Fibroblast of lung (primary cell): ENCODE results near the gene PIP5KL1. TPM values are rescaled to one million over a fixed set of nuclear protein-coding genes. Genes with fewer than 3 reads are reported as not detected.
A peak's percentile ranks its signal among the peaks of the same experiment; 100 is the strongest.

Experiments used
- DNase-seq, 2 donors: peaks; one replicate each; pipeline versions ENCODE4 v3.0.0 to v3.0.0-alpha.2; 2010; ENCODE audit warnings: low read depth in 2 of 2
- H2AFZ ChIP-seq: 2 replicates; pipeline ENCODE4 v1.5.1; 2012; ENCODE audit warnings: low read length, control low read depth, inconsistent platforms
- H3K27ac ChIP-seq: 2 replicates; pipeline ENCODE4 v1.5.1; 2011; ENCODE audit warnings: low read length, control low read depth; ENCODE audit not compliant: insufficient read depth
- H3K27me3 ChIP-seq: 2 replicates; pipeline ENCODE4 v1.5.1; 2011; ENCODE audit warnings: mild to moderate bottlenecking, low read length; ENCODE audit not compliant: control insufficient read depth, insufficient read depth
- H3K36me3 ChIP-seq: 2 replicates; pipeline ENCODE4 v1.5.1; 2011; ENCODE audit warnings: low read length; ENCODE audit not compliant: control insufficient read depth, insufficient read depth
- H3K4me1 ChIP-seq: 2 replicates; pipeline ENCODE4 v1.5.1; 2011; ENCODE audit warnings: low read length; ENCODE audit not compliant: control insufficient read depth, insufficient read depth; ENCODE audit errors: extremely low read depth
- H3K4me2 ChIP-seq: 2 replicates; pipeline ENCODE4 v1.5.1; 2011; ENCODE audit warnings: low read length, control low read depth; ENCODE audit not compliant: insufficient read depth; ENCODE audit errors: extremely low read depth
- H3K4me3 ChIP-seq, 4 experiments: fragments of 200-600 bp in 1 of 4; sonication (generic) in 1 of 4; replicated peaks in 1 of 4; 2 replicates each; pipeline ENCODE4 v1.5.1; 2011 to 2016; ENCODE audit warnings: low read length in 4 of 4, low read depth in 3 of 4, mild to moderate bottlenecking in 3 of 4, control low read depth in 2 of 4, inconsistent platforms in 1 of 4, mixed read lengths in 1 of 4; ENCODE audit not compliant: insufficient read depth in 1 of 4; ENCODE audit errors: control extremely low read depth in 1 of 4
- H3K79me2 ChIP-seq: 2 replicates; pipeline ENCODE4 v1.5.1; 2012; ENCODE audit warnings: mild to moderate bottlenecking, low read length, inconsistent platforms; ENCODE audit not compliant: control insufficient read depth, insufficient read depth
- H3K9ac ChIP-seq: 2 replicates; pipeline ENCODE4 v1.5.1; 2011; ENCODE audit warnings: mild to moderate bottlenecking, low read length, control low read depth; ENCODE audit not compliant: insufficient read depth
- H3K9me3 ChIP-seq: 2 replicates; pipeline ENCODE4 v1.5.1; 2012; ENCODE audit warnings: low read depth, low read length; ENCODE audit not compliant: control insufficient read depth, insufficient read depth
- H4K20me1 ChIP-seq: 2 replicates; pipeline ENCODE4 v1.5.1; 2011; ENCODE audit warnings: low read length; ENCODE audit not compliant: control insufficient read depth, insufficient read depth; ENCODE audit errors: extremely low read depth
- EZH2 ChIP-seq: IDR thresholded peaks from 2 replicates; pipeline ENCODE4 v1.5.1; 2012; ENCODE audit warnings: low read length, control low read depth, mild to moderate bottlenecking; ENCODE audit errors: missing control alignments
- polyA plus RNA-seq, 2 donors: library from polyadenylated mRNA; depleted of rRNA in 1 of 2; stranded (reverse) in 1 of 2; unstranded in 1 of 2; fragments of >200 nt; gene quantifications; 2 replicates each; pipeline ENCODE4 v1.2.1, GENCODE V29; 2011 to 2012; ENCODE audit warnings: missing spikeins in 1 of 2
- total RNA-seq: library from RNA; depleted of rRNA; stranded (reverse); fragments of >200 nt; gene quantifications from 2 replicates; pipeline ENCODE4 v1.2.1, GENCODE V29; 2014
- TF ChIP-seq, protein P1 (sequence below), 2 donors: IDR thresholded peaks in 1 of 2; conservative IDR thresholded peaks in 1 of 2; 1 replicate in 1 of 2; 2 replicates in 1 of 2; pipeline ENCODE4 v1.5.1; 2011 to 2012; ENCODE audit warnings: low read length in 2 of 2, control low read depth in 1 of 2, inconsistent platforms in 1 of 2, low read depth in 1 of 2, mild to moderate bottlenecking in 1 of 2

PIP5KL1 gene
- total and polyA plus RNA-seq, 2 donors (not counting 1 experiment from before 2014, with no cell fraction given): 1.9 to 2.5 TPM

- Histone ChIP-seq H4K20me1 (no peaks in the 10 kb centered on the region), H2AFZ (peak overlapping the region; percentile 71), H3K4me2 (peak overlapping the region; percentile 70), H3K9ac (peak overlapping the region; percentile 71), H3K4me3 (peak overlapping the region; percentile 51 to 82 (median 68)), H3K4me1 (peaks cover 29% of the 10 kb centered on the region), H3K27ac (peak overlapping the region; percentile 48), H3K79me2 (peaks cover 5% of the 10 kb centered on the region), H3K36me3 (peaks cover 12% of the 10 kb centered on the region), H3K9me3 (no peaks in the 10 kb centered on the region), H3K27me3 (no peaks in the 10 kb centered on the region)
- no peak for DNase-seq
- TF ChIP-seq EZH2: no peak
- TF ChIP-seq, protein P1, sequence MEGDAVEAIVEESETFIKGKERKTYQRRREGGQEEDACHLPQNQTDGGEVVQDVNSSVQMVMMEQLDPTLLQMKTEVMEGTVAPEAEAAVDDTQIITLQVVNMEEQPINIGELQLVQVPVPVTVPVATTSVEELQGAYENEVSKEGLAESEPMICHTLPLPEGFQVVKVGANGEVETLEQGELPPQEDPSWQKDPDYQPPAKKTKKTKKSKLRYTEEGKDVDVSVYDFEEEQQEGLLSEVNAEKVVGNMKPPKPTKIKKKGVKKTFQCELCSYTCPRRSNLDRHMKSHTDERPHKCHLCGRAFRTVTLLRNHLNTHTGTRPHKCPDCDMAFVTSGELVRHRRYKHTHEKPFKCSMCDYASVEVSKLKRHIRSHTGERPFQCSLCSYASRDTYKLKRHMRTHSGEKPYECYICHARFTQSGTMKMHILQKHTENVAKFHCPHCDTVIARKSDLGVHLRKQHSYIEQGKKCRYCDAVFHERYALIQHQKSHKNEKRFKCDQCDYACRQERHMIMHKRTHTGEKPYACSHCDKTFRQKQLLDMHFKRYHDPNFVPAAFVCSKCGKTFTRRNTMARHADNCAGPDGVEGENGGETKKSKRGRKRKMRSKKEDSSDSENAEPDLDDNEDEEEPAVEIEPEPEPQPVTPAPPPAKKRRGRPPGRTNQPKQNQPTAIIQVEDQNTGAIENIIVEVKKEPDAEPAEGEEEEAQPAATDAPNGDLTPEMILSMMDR (conservative IDR thresholded peaks at IDR 0.05 in 1 of 2, IDR thresholded peaks at IDR 0.05 in 1 of 2; ENCODE audit: low read depth in 1 of 2, low read length in 2 of 2): no peak
These were observed 14.5 kb downstream of the PIP5KL1 start for GRCh38 chr9:127915801-127916719.

- H3K27ac ChIP-seq: no peak overlapping the region
- no peaks in the 10 kb centered on the region for H3K9me3 ChIP-seq
- TF ChIP-seq, protein P1 (conservative IDR thresholded peaks at IDR 0.05 in 1 of 2, IDR thresholded peaks at IDR 0.05 in 1 of 2; ENCODE audit: low read depth in 1 of 2, low read length in 2 of 2): no peak
- TF ChIP-seq EZH2: no peak
- no peak for DNase-seq
- H3K9ac ChIP-seq: no peak overlapping the region
- H3K4me1 ChIP-seq: peaks cover 31% of the 10 kb centered on the region
- no peak overlapping the region for H2AFZ ChIP-seq
- H3K27me3 ChIP-seq: no peaks in the 10 kb centered on the region
- peaks cover 5% of the 10 kb centered on the region for H3K79me2 ChIP-seq
- H4K20me1 ChIP-seq: no peaks in the 10 kb centered on the region
- no peak overlapping the region for H3K4me3 ChIP-seq
- H3K36me3 ChIP-seq: peaks cover 12% of the 10 kb centered on the region
- peak overlapping the region; percentile 70 for H3K4me2 ChIP-seq
These were observed 15.2 kb downstream of the PIP5KL1 start for GRCh38 chr9:127915325-127915752.

GRCh38 chr9:127913682-127914081 lies 16.9 kb downstream of the PIP5KL1 start:
- DNase-seq: no peak
- Histone ChIP-seq H3K4me1 (peaks cover 23% of the 10 kb centered on the region), H3K36me3 (peaks cover 16% of the 10 kb centered on the region), H2AFZ (no peak overlapping the region), H4K20me1 (no peaks in the 10 kb centered on the region), H3K9me3 (no peaks in the 10 kb centered on the region), H3K27ac (no peak overlapping the region), H3K27me3 (no peaks in the 10 kb centered on the region), H3K4me2 (no peak overlapping the region), H3K79me2 (peaks cover 5% of the 10 kb centered on the region), H3K4me3 (no peak overlapping the region), H3K9ac (no peak overlapping the region)
- TF ChIP-seq, protein P1 (conservative IDR thresholded peaks at IDR 0.05 in 1 of 2, IDR thresholded peaks at IDR 0.05 in 1 of 2; ENCODE audit: low read depth in 1 of 2, low read length in 2 of 2): no peak
- TF ChIP-seq EZH2: no peak
